Activated CD4-positive, alpha-beta memory T cell treated with anti-CD3 and anti-CD28 coated beads for 36 hours (primary cell): ENCODE results near the gene BEAN1. TPM values are rescaled to one million over a fixed set of nuclear protein-coding genes. Genes with fewer than 3 reads are reported as not detected.

ENCODE experiments used
- CTCF ChIA-PET: fragments of 350-600 bp; sonication (Branson Sonifier 250); formaldehyde crosslinking; loops from one replicate; lab custom pipeline; 2021; ENCODE audit warnings: antibody characterized with exemption, inconsistent platforms; lab: Charles Lee
- POLR2A ChIA-PET: fragments of 350-600 bp; sonication (Branson Sonifier 250); formaldehyde crosslinking; loops from one replicate; lab custom pipeline; 2021; ENCODE audit warnings: antibody characterized with exemption; lab: Charles Lee
- DNase-seq: peaks from one replicate; pipeline ENCODE4 v3.0.0-alpha.2; 2020
- H3K27ac Mint-ChIP-seq: one replicate; pipeline ENCODE4 v1.8.0; 2021; ENCODE audit warnings: mixed read lengths
- H3K27me3 Mint-ChIP-seq: one replicate; pipeline ENCODE4 v1.8.0; 2021; ENCODE audit warnings: mixed read lengths
- H3K36me3 Mint-ChIP-seq: one replicate; pipeline ENCODE4 v1.8.0; 2021; ENCODE audit warnings: mixed read lengths
- H3K4me1 Mint-ChIP-seq: one replicate; pipeline ENCODE4 v1.8.0; 2021; ENCODE audit warnings: low read depth, mixed read lengths
- H3K4me3 Mint-ChIP-seq: one replicate; pipeline ENCODE4 v1.8.0; 2021; ENCODE audit warnings: mild to moderate bottlenecking, mixed read lengths
- H3K9me3 Mint-ChIP-seq: one replicate; pipeline ENCODE4 v1.8.0; 2021; ENCODE audit warnings: mixed read lengths
- intact Hi-C: fragments of 100-400 bp; cut with micrococcal nuclease; formaldehyde crosslinking; loops from one replicate; pipeline ENCODE4 v1.15.1; 2023
- total RNA-seq, 2 experiments: library from RNA; stranded (reverse); gene quantifications; one replicate each; pipeline ENCODE4 v1.2.3, GENCODE V29; 2021

Gene BEAN1
- total RNA-seq, 2 experiments from 2014 or later: not detected

DNA sequence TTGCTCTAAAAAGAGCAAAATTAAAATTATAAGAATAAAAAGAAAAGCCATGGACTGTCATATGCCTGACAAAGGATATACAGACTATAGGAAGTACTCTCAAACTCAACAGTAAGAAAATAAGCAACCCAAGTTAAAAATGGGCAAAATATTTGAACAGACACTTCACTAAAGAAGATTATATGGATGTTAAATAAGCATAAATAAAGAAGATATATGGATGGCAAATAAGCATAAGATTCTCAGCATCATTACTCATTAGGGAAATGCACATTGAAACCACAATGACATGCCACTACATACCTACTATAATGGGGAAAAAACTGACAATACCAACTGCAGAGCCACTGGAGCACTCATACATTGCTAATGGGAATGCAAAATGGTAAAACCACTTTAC lies 14.9 kb upstream of the BEAN1 start:
- H3K4me1 Mint-ChIP-seq: peaks cover 21% of the 10 kb centered on the region
- no peak overlapping the region for H3K4me3 Mint-ChIP-seq
- no peak overlapping the region for H3K27ac Mint-ChIP-seq
- H3K27me3 Mint-ChIP-seq: no peaks in the 10 kb centered on the region
- peaks cover 3% of the 10 kb centered on the region for H3K9me3 Mint-ChIP-seq
- CTCF ChIA-PET: interaction anchor here (0.6 to 1.7 kb wide), 2 partner anchors 71 to 455 kb away, joined by 4 read pairs; no protein-coding TSS in a partner anchor
- intact Hi-C loops: no loop called here
- POLR2A ChIA-PET: no interaction called here
- no peak for DNase-seq
- H3K36me3 Mint-ChIP-seq: peaks cover 3% of the 10 kb centered on the region

DNA sequence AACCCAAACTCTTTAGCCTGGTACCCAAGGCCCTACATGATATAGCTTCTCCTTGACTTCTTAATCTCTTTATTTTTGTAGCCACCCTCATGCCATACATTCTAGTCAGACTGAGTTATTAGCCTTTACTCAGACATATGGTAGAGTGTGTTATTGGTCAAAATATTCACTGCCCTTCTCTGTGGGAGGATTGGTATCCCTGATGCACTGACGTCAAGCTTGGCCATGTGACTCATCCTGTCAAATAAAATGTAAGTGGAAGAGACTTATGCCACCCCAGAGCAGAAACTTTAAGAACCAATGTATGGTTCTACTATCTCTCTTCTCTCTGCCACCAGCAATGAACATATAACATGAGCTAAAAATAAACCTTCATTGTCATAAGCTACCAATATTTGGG lies 12.2 kb upstream of the BEAN1 start:
- Mint-ChIP-seq H3K9me3 (peaks cover 3% of the 10 kb centered on the region), H3K4me3 (no peak overlapping the region), H3K27ac (no peak overlapping the region), H3K27me3 (no peaks in the 10 kb centered on the region), H3K36me3 (peaks cover 3% of the 10 kb centered on the region), H3K4me1 (peaks cover 10% of the 10 kb centered on the region)
- POLR2A ChIA-PET: no interaction called here
- CTCF ChIA-PET: interaction anchor here (1.0 to 1.2 kb wide), 2 partner anchors 8 to 68 kb away, joined by 3 to 4 read pairs; no protein-coding TSS in a partner anchor
- intact Hi-C loops: no loop called here
- DNase-seq: no peak

DNA sequence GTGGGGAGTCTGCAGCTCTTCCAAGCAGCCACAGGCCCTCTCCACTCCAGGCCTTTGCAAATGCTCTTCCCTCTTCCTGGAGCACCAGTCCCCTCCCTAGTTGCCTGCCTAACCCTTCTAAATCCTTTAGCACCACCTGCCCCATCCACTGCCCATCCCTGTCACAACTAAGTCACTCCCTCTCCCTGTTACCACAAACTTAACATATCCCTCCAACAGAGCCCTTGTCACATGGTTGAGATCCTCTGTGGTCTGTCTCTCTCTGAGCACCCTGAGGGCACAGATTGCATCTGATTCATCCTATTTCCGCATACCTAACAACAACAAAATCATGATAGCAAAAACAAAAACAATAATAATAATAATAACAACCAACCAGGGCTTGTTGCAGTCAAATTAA lies 11.0 kb upstream of the BEAN1 start:
- CTCF ChIA-PET: no interaction called here

GRCh38 chr16:66416939-66417700 lies 10.0 kb upstream of the BEAN1 start:
- intact Hi-C loops: no loop called here
- no peak overlapping the region for H3K27ac Mint-ChIP-seq
- H3K36me3 Mint-ChIP-seq: no peaks in the 10 kb centered on the region
- CTCF ChIA-PET: interaction anchor here (1.2 to 1.4 kb wide), 2 partner anchors 11 to 12 kb away, joined by 3 to 7 read pairs; no protein-coding TSS in a partner anchor
- peaks cover 3% of the 10 kb centered on the region for H3K9me3 Mint-ChIP-seq
- POLR2A ChIA-PET: no interaction called here
- no peaks in the 10 kb centered on the region for H3K27me3 Mint-ChIP-seq
- no peak for DNase-seq
- H3K4me1 Mint-ChIP-seq: peaks cover 9% of the 10 kb centered on the region
- H3K4me3 Mint-ChIP-seq: no peak overlapping the region

More for the DNA sequence above, 11.0 kb upstream of the BEAN1 start:
- intact Hi-C loops: no loop called here
- H3K9me3 Mint-ChIP-seq: peaks cover 3% of the 10 kb centered on the region
- H3K36me3 Mint-ChIP-seq: peaks cover 2% of the 10 kb centered on the region
- H3K4me1 Mint-ChIP-seq: peaks cover 9% of the 10 kb centered on the region
- no peak overlapping the region for H3K27ac Mint-ChIP-seq
- POLR2A ChIA-PET: no interaction called here
- H3K27me3 Mint-ChIP-seq: no peaks in the 10 kb centered on the region
- no peak for DNase-seq
- H3K4me3 Mint-ChIP-seq: no peak overlapping the region

GRCh38 chr16:66418165-66418962 lies 8.7 kb upstream of the BEAN1 start:
- POLR2A ChIA-PET: no interaction called here
- Mint-ChIP-seq H3K4me1 (peaks cover 9% of the 10 kb centered on the region), H3K27ac (no peak overlapping the region), H3K27me3 (no peaks in the 10 kb centered on the region), H3K9me3 (no peaks in the 10 kb centered on the region), H3K36me3 (no peaks in the 10 kb centered on the region), H3K4me3 (no peak overlapping the region)
- CTCF ChIA-PET: interaction anchor here (1.4 kb wide), 1 partner anchor 12 kb away, joined by 7 read pairs; no protein-coding TSS in a partner anchor
- no peak for DNase-seq
- intact Hi-C loops: no loop called here

- Mint-ChIP-seq H3K27me3 (no peaks in the 10 kb centered on the region), H3K36me3 (no peaks in the 10 kb centered on the region), H3K4me3 (no peak overlapping the region), H3K27ac (no peak overlapping the region), H3K9me3 (no peaks in the 10 kb centered on the region), H3K4me1 (peaks cover 9% of the 10 kb centered on the region)
- intact Hi-C loops: no loop called here
- no peak for DNase-seq
- ChIA-PET CTCF (no interaction called here), POLR2A (no interaction called here)
Observed at GRCh38 chr16:66419527-66419926, 7.6 kb upstream of the BEAN1 start.

- ChIA-PET CTCF (interaction anchor here (0.6 to 1.1 kb wide), 3 partner anchors 13 to 119 kb away, joined by 3 to 4 read pairs (median 4); no protein-coding TSS in a partner anchor), POLR2A (no interaction called here)
- Mint-ChIP-seq H3K27me3 (peaks cover 4% of the 10 kb centered on the region), H3K36me3 (no peaks in the 10 kb centered on the region), H3K9me3 (no peaks in the 10 kb centered on the region), H3K4me1 (peaks cover 9% of the 10 kb centered on the region), H3K27ac (no peak overlapping the region), H3K4me3 (no peak overlapping the region)
- intact Hi-C loops: no loop called here
- DNase-seq: no peak
Observed at GRCh38 chr16:66420396-66420795, 6.7 kb upstream of the BEAN1 start.

GRCh38 chr16:66421891-66422290 lies 5.2 kb upstream of the BEAN1 start:
- Mint-ChIP-seq H3K4me3 (no peak overlapping the region), H3K36me3 (no peaks in the 10 kb centered on the region), H3K4me1 (peaks cover 12% of the 10 kb centered on the region), H3K27me3 (peaks cover 12% of the 10 kb centered on the region), H3K9me3 (no peaks in the 10 kb centered on the region), H3K27ac (no peak overlapping the region)
- POLR2A ChIA-PET: no interaction called here
- DNase-seq: no peak
- CTCF ChIA-PET: no interaction called here
- intact Hi-C loops: no loop called here

DNA sequence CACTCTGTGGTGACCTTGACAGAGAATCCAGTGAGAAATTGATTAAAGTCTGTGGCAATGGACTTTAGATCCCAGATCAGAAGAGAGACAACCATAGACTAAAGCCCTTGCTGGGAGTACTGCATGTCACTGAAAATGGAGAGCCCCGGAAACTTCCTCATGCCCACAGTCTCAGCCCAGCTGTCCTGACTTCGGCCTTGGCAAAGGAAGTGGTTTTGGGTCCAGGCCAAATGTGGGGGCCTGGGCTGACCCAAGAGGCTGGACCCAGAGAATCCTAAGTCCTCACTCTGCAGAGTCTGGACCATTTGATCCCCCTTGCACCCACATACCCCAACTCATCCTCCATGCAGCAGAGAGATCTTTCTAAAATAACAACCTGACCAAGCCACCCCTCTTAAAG lies 4.7 kb upstream of the BEAN1 start:
- Mint-ChIP-seq H3K4me1 (peaks cover 12% of the 10 kb centered on the region), H3K36me3 (no peaks in the 10 kb centered on the region), H3K4me3 (no peak overlapping the region), H3K27me3 (peaks cover 12% of the 10 kb centered on the region), H3K27ac (no peak overlapping the region), H3K9me3 (no peaks in the 10 kb centered on the region)
- ChIA-PET POLR2A (no interaction called here), CTCF (no interaction called here)
- intact Hi-C loops: no loop called here
- no peak for DNase-seq

DNA sequence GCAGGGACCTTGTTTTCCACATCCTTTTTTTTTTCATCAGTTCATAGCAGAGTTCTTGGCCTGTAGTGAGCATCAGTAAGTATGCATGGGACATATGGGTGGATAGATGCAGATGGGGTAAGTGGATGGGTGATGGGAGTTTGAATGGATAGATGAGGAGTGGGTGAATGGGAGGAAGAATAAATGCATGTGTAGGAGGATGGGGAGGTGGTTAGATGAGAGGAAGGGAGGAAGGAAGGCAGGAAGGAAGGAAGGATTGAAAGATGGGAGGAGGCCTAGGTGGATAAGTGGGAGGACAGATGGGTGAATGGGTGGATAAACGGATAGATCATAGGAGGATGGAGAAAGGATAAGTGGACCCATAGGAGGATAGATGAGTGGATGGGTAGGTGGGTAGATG lies 3.9 kb upstream of the BEAN1 start:
- POLR2A ChIA-PET: no interaction called here
- Mint-ChIP-seq H3K27ac (no peak overlapping the region), H3K36me3 (no peaks in the 10 kb centered on the region), H3K4me3 (no peak overlapping the region), H3K9me3 (no peaks in the 10 kb centered on the region), H3K4me1 (peaks cover 9% of the 10 kb centered on the region), H3K27me3 (peaks cover 17% of the 10 kb centered on the region)
- intact Hi-C loops: no loop called here
- DNase-seq: no peak
- CTCF ChIA-PET: no interaction called here

- intact Hi-C loops: no loop called here
- peaks cover 3% of the 10 kb centered on the region for H3K4me1 Mint-ChIP-seq
- no peaks in the 10 kb centered on the region for H3K36me3 Mint-ChIP-seq
- no peaks in the 10 kb centered on the region for H3K9me3 Mint-ChIP-seq
- no peak overlapping the region for H3K4me3 Mint-ChIP-seq
- CTCF ChIA-PET: no interaction called here
- H3K27ac Mint-ChIP-seq: no peak overlapping the region
- POLR2A ChIA-PET: no interaction called here
- H3K27me3 Mint-ChIP-seq: peaks cover 41% of the 10 kb centered on the region
- DNase-seq: no peak
Observed at GRCh38 chr16:66425651-66426050, 1.4 kb upstream of the BEAN1 start.
